Renal pelvis (tissue), 4 donors: ENCODE measurements around the gene RPL21. TPM values are rescaled to one million over a fixed set of nuclear protein-coding genes. Genes with fewer than 3 reads are reported as not detected.
"Not testable (repeated sequence)": the region's sequence is repeated elsewhere in the genome, so short reads cannot be mapped to it uniquely, and the experiment has no call there.

Experiments
- DNase-seq: peaks from one replicate; pipeline ENCODE4 v3.0.0-alpha.2; 2013
- polyA plus RNA-seq, 3 donors: library from polyadenylated mRNA; unstranded; fragments of 120-200 nt; gene quantifications; one replicate each; pipeline ENCODE4 v1.2.1, GENCODE V29; 2013; ENCODE audit not compliant: insufficient read length in 3 of 3

The RPL21 gene
- polyA plus RNA-seq, 3 donors = 641 to 960 (median 897) TPM

- no peak for DNase-seq
Measured at GRCh38 chr13:27280009-27280656, 28.8 kb downstream of the RPL21 start.

GRCh38 chr13:27280841-27281240 is 29.5 kb downstream of the RPL21 start:
- DNase-seq = no peak

GRCh38 chr13:27281420-27281819 is 30.1 kb downstream of the RPL21 start:
- no peak for DNase-seq

GRCh38 chr13:27283906-27284493 is 32.6 kb downstream of the RPL21 start:
- no peak for DNase-seq

- no peak for DNase-seq
Measured at GRCh38 chr13:27288392-27288791, 37.0 kb downstream of the RPL21 start.

GRCh38 chr13:27289011-27289665 is 37.8 kb downstream of the RPL21 start:
- DNase-seq = no peak

GRCh38 chr13:27290715-27291114 is 39.4 kb downstream of the RPL21 start:
- no peak for DNase-seq

GRCh38 chr13:27291967-27292366 is 40.6 kb downstream of the RPL21 start:
- not testable (repeated sequence) for DNase-seq

- no peak for DNase-seq
Measured at GRCh38 chr13:27293076-27293691, 41.8 kb downstream of the RPL21 start.

- no peak for DNase-seq
Measured at GRCh38 chr13:27293873-27294515, 42.6 kb downstream of the RPL21 start.

GRCh38 chr13:27295096-27295495 is 43.7 kb downstream of the RPL21 start:
- no peak for DNase-seq

- DNase-seq = no peak
Measured at GRCh38 chr13:27295660-27296059, 44.3 kb downstream of the RPL21 start.

GRCh38 chr13:27296496-27296895 is 45.1 kb downstream of the RPL21 start:
- no peak for DNase-seq

- no peak for DNase-seq
Measured at GRCh38 chr13:27298849-27299248, 47.5 kb downstream of the RPL21 start.

GRCh38 chr13:27300406-27300805 is 49.0 kb downstream of the RPL21 start:
- DNase-seq = not testable (repeated sequence)

GRCh38 chr13:27300941-27301586 is 49.7 kb downstream of the RPL21 start:
- no peak for DNase-seq

GRCh38 chr13:27302643-27303262 is 51.4 kb downstream of the RPL21 start:
- no peak for DNase-seq

GRCh38 chr13:27304099-27304498 is 52.7 kb downstream of the RPL21 start:
- DNase-seq = no peak

GRCh38 chr13:27304611-27305010 is 53.3 kb downstream of the RPL21 start:
- no peak for DNase-seq
